Left lung (tissue), 10 donors: Measurements from ENCODE around the gene PRTN3. TPM values are rescaled to one million over a fixed set of nuclear protein-coding genes. Genes with fewer than 3 reads are reported as not detected.

Experiments
- ATAC-seq: fragments of 200-7000 bp; cut with Tn5 transposase; one replicate; pipeline ENCODE4 v1.9.1; 2020; ENCODE audit warnings: moderate library complexity
- DNase-seq, 4 donors: peaks; one replicate each; pipeline ENCODE4 v3.0.0-alpha.2; 2013 to 2020
- H3K27ac ChIP-seq, 2 donors: fragments of 200-600 bp; sonication (generic) in 1 of 2; one replicate each; pipeline versions ENCODE4 v1.5.0 to v1.8.0; 2020 to 2021
- H3K27me3 ChIP-seq, 2 donors: fragments of 200-600 bp; sonication (generic) in 1 of 2; one replicate each; pipeline versions ENCODE4 v1.5.0 to v1.8.0; 2020 to 2021
- H3K36me3 ChIP-seq, 2 donors: fragments of 200-600 bp; sonication (generic) in 1 of 2; one replicate each; pipeline versions ENCODE4 v1.5.0 to v1.8.0; 2020 to 2021
- H3K4me1 ChIP-seq, 2 donors: fragments of 200-600 bp; one replicate each; pipeline ENCODE4 v1.8.0; 2021
- H3K4me3 ChIP-seq, 2 donors: fragments of 200-600 bp; sonication (generic) in 1 of 2; one replicate each; pipeline versions ENCODE4 v1.5.0 to v1.8.0; 2020 to 2021; ENCODE audit warnings: mild to moderate bottlenecking in 1 of 2
- H3K9me3 ChIP-seq, 2 donors: fragments of 200-600 bp; sonication (generic) in 1 of 2; one replicate each; pipeline versions ENCODE4 v1.5.0 to v1.8.0; 2020 to 2021
- CTCF ChIP-seq, 2 donors: fragments of 200-600 bp; sonication (generic) in 1 of 2; IDR thresholded peaks; one replicate each; pipeline versions ENCODE4 v1.5.0 to v1.8.0; 2021; ENCODE audit warnings: antibody characterized with exemption in 2 of 2
- intact Hi-C, 2 donors: fragments of 100-400 bp; cut with DNase I; formaldehyde crosslinking; loops; one replicate each; pipeline versions ENCODE4 v1.11.2 to v1.14.2; 2022
- polyA plus RNA-seq, 6 donors: library from polyadenylated mRNA; unstranded; fragments of 120-200 nt; gene quantifications; one replicate each; pipeline ENCODE4 v1.2.1, GENCODE V29; 2013; ENCODE audit not compliant: insufficient read length in 6 of 6
- total RNA-seq, 2 donors: library from RNA; stranded (reverse); fragmentation: NEBNext Ultra II Directional; extraction: Animal tissue kit (Norgen Biotek cat#: 25700); gene quantifications; one replicate each; pipeline ENCODE4 v1.2.1, GENCODE V29; 2021
- donor health status: DM: no; HTN: yes; CAD: no.
- donor health status: DM: no; HTN: no; CAD: no.

Gene PRTN3
- total and polyA plus RNA-seq, 8 donors, result 0.55 to 3.8 (median 2.4) TPM

DNA sequence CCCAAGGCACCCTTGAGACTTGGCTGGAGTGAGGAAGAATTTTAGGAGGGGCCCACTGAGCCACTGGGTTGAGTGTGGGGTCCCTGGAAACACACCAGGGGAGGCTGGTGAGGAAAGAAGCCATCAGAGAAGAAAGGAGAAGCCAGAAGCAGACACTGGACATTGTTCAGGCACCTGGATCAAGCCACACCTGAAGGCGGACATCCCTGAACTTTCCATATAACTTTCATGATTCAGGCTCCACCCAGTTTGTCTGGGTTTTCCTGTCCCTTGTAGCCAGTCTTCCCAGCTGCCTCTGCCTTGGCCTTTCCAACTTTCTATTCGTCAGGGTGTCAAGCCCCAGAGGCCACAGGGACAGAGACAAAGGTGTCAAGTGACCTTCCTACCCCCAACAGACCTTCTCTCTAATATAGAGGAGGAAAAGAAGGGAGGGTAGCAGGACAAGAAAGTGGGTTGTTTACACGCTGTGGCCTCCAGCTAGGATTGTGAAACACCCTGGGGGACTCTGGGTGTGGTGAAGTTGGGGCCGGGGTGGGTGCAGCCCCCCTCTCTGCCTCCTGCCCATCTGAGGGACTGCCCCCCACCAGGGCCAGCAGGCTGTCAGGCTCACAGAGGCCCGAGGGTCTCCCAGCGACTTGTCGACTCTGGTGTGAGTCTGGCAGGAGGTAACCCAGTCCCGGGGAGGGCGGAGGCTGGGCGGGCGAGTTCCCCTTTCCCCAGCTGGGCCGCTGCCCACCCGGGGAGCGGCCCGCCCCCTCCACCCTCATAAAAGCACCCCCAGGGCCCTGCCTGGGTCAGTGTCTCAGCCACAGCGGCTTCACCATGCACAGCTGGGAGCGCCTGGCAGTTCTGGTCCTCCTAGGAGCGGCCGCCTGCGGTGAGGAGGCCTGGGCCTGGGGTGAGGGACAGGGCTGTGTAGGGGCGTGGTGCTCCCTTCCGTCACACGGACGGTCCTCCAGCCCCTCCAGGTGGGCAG lies 18.4 kb downstream of the PRTN3 start, which contains the start of gene CFD:
Gene CFD, plus strand, starts transcription at position 797 of the 976 bp plus-strand sequence. Its CDS starts 26 bp downstream, at position 823.
- peak; percentile 16 for ATAC-seq
- peaks cover 0 to 40% of the 10 kb centered on the region in 2 donors for H3K27me3 ChIP-seq
- peak within 1 kb of the TSS; percentile 34 to 41 for H3K4me3 ChIP-seq
- peak in 2 of 4 donors; percentile 70 to 89 for DNase-seq
- no peaks in the 10 kb centered on the region for H3K9me3 ChIP-seq
- H3K36me3 ChIP-seq, result no peaks in the 10 kb centered on the region
- no peak for TF ChIP-seq CTCF (IDR thresholded peaks at IDR 0.05)
- H3K4me1 ChIP-seq, result peaks cover 0 to 47% of the 10 kb centered on the region in 2 donors
- peak within 1 kb of the TSS; percentile 48 to 79 for H3K27ac ChIP-seq
- intact Hi-C loops, result loop anchor here in 1 of 2 donors (5.0 to 10.0 kb wide), 2 partner anchors 58 to 94 kb away; partner anchors contain the start of gene KISS1R

DNA sequence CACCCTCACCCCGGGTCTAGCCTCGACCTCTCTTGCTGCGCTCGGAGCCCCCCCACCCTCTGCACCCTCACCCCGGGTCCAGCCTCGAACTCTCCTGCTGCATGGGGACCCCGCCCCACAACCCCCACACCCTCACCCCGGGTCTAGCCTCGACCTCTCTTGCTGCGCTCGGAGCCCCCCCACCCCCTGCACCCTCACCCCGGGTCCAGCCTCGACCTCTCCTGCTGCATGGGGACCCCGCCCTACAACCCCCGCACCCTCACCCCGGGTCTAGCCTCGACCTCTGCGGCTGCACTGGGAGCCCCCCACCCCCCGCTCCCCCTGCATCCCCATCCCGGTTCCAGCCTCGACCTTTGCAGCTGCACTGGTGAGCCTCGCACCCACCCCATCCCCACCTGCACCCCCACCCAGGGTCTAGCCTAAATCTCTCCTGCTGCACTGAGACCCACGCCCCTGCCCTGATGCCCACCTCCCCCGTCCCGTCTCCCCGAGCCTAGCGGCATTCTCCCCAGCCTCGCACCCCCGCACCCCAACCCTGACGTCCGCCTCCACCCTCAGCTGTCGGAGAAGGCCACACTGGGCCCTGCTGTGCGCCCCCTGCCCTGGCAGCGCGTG lies 20.4 kb downstream of the PRTN3 start:
- H3K9me3 ChIP-seq, result no peaks in the 10 kb centered on the region
- no peak overlapping the region for H3K4me3 ChIP-seq
- intact Hi-C loops, result no loop called here
- no peak overlapping the region for H3K27ac ChIP-seq
- DNase-seq (no peak), ATAC-seq (no peak)
- no peak for TF ChIP-seq CTCF (IDR thresholded peaks at IDR 0.05)
- H3K27me3 ChIP-seq, result peaks cover 0 to 40% of the 10 kb centered on the region in 2 donors
- peaks cover 0 to 50% of the 10 kb centered on the region in 2 donors for H3K4me1 ChIP-seq
- no peaks in the 10 kb centered on the region for H3K36me3 ChIP-seq

DNA sequence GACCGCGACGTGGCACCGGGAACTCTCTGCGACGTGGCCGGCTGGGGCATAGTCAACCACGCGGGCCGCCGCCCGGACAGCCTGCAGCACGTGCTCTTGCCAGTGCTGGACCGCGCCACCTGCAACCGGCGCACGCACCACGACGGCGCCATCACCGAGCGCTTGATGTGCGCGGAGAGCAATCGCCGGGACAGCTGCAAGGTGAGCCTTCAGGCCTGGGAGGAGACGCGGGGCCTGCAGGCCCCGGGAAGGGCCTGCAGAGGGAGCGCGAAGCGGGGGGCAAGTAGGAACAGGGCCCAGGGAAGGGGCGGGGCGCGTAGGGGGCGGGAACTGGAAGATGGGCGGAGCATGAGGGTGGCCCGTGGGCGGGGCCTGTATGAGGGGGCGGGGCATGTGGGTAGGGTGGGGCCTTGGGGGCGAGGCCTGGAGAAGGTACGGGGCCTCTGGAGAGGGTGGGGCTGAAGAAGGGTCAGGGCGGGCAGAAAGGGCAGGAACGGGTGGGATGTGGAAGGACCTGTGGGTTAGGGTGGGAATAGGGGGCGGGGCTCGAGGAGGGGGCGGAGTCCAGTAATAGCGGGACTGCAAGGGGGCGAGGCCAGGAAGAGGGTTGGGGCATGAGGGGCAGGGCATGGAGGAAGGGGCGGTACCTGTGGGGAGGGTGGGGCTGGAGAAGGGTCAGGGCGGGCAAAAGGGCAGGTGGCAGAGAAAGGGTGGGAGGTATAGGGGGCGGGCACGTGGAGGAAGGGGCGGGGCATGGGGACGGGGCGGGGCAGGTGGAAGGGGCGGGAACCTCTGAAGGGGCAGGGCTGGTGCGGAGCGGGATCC lies 21.2 kb downstream of the PRTN3 start:
- peak in 1 of 4 donors; percentile 88 for DNase-seq
- no peaks in the 10 kb centered on the region for H3K36me3 ChIP-seq
- H3K27ac ChIP-seq, result no peak overlapping the region
- ATAC-seq, result peak; percentile 53
- intact Hi-C loops, result no loop called here
- no peak for TF ChIP-seq CTCF (IDR thresholded peaks at IDR 0.05)
- H3K4me3 ChIP-seq, result peak overlapping the region in 1 of 2 donors; percentile 30
- H3K4me1 ChIP-seq, result peaks cover 0 to 50% of the 10 kb centered on the region in 2 donors
- no peaks in the 10 kb centered on the region for H3K9me3 ChIP-seq
- H3K27me3 ChIP-seq, result peaks cover 0 to 40% of the 10 kb centered on the region in 2 donors

DNA sequence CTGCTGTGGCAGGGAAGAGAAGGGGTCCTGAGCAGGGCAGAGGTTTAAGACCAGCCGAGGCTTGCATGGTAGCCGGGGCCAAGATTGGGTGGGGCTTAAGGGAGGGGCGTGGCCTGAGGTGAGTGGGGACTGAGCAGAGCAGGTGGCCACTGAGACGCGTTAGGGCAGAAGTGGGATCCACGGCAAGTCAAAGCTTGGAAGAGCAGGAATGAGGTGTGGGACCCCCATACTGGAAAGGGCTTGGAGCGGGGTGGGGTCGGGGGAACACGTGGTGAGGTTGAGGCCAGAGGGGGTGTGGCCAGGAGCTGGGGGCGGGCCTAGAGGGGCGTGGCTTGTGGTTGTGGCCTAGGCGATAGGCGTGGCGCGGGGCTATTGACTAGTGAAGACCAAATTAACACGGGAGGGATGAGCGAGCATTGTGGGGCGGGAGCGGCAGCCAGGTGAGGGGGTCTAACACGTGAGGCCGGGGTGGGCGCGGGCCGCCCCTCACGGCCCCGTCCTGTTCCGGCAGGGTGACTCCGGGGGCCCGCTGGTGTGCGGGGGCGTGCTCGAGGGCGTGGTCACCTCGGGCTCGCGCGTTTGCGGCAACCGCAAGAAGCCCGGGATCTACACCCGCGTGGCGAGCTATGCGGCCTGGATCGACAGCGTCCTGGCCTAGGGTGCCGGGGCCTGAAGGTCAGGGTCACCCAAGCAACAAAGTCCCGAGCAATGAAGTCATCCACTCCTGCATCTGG lies 21.9 kb downstream of the PRTN3 start:
- Histone ChIP-seq H3K27ac (no peak overlapping the region), H3K4me1 (peaks cover 0 to 50% of the 10 kb centered on the region in 2 donors), H3K27me3 (peaks cover 0 to 37% of the 10 kb centered on the region in 2 donors), H3K4me3 (peak overlapping the region in 1 of 2 donors; percentile 30), H3K9me3 (no peaks in the 10 kb centered on the region), H3K36me3 (peaks cover 0 to 6% of the 10 kb centered on the region in 2 donors)
- ATAC-seq, result peak; percentile 35
- peak in 2 of 4 donors; percentile 74 to 89 for DNase-seq
- TF ChIP-seq CTCF (IDR thresholded peaks at IDR 0.05), result no peak
- intact Hi-C loops, result no loop called here
